ENCODE data around the gene PITPNC1.

DNA sequence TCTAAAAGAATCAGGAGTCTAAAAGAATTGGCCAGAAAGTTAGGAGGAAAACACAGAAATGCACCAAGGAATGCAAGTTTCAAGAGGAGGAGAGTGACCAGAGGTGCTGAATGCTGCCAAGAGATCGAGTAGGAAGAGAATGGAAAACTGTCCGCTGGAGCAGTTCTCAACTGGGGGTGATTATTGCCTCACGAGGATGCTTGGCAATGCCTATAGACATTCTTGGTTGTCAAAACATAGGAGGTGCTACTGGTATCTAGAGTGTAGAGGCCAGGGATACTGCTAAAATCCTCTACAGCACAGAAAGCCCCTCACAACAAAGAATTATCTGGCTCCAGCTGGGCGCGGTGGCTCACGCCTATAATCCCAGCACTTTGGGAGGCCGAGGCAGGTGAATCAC, 258.6 kb downstream of the PITPNC1 start:
- TF ChIP-seq, protein P1, sequence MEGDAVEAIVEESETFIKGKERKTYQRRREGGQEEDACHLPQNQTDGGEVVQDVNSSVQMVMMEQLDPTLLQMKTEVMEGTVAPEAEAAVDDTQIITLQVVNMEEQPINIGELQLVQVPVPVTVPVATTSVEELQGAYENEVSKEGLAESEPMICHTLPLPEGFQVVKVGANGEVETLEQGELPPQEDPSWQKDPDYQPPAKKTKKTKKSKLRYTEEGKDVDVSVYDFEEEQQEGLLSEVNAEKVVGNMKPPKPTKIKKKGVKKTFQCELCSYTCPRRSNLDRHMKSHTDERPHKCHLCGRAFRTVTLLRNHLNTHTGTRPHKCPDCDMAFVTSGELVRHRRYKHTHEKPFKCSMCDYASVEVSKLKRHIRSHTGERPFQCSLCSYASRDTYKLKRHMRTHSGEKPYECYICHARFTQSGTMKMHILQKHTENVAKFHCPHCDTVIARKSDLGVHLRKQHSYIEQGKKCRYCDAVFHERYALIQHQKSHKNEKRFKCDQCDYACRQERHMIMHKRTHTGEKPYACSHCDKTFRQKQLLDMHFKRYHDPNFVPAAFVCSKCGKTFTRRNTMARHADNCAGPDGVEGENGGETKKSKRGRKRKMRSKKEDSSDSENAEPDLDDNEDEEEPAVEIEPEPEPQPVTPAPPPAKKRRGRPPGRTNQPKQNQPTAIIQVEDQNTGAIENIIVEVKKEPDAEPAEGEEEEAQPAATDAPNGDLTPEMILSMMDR (IDR thresholded peaks at IDR 0.05): no peak
- TF ChIP-seq POLR2A (IDR thresholded peaks at IDR 0.05): no peak
